Measurements from ENCODE around the gene SORCS2.

SORCS2 gene

DNA sequence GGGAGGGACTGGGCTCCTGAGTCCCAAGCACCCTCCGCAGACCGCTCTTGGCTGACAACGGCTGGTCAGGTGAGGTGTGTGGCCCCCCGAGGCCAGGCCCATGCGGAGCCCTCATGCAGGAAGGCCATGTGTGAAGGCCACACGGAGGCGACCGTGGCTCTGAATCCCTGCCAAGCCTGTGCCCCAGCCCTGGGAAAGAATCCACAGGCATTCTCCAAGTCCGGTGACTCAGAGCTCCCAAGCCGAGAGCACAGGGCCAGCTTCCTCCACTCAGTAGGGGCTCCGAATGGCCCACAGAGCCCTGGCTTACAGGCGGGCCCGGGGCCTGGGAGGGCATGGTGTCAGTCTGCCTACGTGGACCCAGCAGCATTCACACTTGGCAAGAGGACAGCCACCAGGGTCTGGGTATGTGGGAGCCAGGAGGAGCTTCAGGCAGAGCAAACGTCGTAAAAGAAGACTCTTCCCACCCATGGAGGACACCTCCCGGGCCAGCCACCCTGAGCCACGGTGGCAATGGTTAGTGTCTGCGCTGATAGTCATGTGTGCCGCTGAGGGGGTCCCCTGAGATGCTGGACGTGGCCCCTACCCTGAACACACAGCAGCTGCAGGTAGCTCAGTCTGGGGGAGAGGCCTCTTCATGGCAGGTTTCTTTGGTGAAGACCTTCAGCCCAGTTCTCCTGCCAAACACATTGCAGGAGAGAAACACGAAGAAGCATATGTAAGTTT, 136.7 kb downstream of the SORCS2 start:
- no peak for DNase-seq

DNA sequence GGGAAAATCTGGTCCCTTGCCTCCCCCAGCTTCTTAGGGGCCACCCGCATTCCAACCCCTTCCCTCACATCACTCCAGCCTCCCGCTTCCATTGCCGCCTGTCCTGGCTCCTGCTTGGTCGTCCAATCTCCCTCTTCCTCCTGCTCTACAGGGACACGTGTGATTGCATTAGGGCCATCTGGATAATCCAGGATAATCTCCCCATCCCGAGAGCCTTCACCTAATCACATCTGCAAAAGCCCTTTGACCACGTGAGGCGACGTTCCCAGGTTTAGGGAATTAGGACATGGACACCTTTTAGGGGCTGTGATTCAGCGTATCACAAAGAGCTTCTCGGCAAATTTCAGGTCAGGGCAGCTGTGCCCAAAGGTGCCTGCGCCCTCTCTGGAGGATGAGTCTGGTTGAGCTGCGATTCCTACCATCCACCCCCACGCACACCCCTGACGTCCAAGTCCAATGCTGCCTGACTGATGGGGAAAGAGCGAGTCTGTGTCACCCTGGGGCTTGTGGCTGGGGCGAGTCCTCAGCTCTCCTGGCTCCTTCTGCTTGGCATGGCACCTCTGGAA, 137.8 kb downstream of the SORCS2 start:
- peak; percentile 96 for DNase-seq

DNA sequence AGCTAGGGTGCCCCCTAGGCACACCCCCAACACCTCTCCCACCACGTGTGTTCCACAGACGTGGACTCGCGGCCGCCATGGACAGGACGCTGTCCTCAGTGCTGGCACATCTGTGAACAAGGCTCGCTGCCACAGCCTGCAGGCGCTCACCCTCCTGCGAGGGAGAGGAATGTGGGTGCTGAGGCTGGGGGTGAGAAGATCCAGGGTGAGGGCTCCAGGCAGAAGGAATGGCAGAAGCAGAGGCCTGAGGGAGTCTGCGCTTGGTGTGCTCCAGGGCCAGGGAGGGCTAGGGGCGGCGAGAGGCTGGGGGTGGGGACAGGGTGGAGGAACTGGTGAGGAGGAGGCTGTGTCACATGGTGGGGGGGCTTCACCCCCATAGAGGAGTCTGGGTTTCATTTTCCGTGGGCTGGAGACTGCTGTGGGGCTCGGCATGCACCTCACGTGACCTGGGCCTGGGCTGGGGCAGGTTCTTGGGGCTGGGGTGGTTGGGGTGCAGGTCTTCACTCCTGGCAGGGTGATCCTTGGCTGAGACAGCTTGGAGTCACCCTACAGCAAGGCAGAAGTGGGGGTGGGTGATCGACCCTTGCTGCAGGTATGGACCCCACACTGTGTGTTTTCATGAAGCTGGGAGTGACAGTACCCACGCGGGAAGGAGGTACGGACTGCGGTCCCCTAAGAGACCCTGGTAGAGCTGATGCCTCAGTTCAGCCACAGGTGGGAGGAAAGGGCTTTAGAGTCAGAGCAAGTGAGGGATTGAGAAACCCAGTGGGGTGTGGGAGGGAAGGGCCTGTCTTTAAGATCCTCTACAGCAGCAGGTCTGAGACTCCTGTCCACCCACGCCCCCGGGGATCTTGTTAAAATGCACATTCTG, 138.7 kb downstream of the SORCS2 start:
- DNase-seq, result no peak

DNA sequence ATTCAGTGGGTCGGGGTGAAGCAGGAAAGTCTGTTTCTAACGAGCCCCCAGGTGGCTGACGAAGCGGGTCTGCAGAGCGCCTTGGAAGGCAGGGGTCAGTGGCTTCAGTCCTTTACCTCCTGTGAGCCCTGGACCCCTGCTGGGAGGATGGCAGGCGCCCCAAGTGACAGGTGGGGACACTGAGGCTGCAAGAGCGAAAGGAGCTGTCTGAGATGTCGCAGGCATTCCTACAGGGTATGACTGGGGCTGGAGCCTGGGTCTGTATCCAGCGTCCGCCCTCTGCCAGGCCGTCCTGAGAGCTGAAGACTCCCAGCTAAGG, 139.3 kb downstream of the SORCS2 start:
- no peak for DNase-seq

DNA sequence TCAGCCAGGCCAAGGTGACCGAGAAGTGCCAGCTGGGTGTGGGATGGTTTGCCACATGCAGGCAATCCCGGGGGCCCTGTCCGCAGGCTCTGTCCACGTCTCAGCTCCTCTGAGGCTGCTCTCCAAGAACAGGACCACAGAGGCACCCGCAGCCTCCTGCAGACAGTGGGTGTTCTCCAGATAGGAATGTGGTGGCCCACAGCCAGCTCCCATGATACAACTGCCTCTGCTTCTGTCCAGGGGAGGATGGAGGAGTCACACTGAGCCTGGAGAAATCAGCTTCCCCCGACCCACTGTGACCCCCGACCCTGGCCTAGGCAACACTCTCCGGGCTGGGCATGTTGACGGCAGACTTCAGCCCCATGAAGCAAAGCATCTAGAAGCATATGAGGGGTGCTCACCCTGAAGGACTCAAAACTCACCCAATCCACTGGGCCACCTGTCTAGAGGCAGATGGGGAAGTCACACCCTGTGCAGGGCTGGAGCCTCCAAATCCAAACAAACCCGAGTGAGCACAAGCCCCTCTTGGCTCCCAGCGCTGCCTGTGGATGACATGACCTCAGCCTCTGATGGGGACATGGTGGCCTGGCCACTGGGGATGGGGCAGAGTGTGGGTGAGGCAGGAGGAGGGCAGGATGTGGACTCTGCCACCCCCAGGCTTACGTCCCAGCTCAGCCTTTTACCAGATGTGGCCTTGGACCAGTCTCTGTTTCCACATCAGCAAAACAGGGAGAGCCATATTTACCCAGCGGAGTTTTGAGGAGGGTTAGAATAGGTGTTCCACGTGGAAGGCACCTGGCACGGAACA, 140.1 kb downstream of the SORCS2 start:
- DNase-seq, result peak; percentile 44 to 86

DNA sequence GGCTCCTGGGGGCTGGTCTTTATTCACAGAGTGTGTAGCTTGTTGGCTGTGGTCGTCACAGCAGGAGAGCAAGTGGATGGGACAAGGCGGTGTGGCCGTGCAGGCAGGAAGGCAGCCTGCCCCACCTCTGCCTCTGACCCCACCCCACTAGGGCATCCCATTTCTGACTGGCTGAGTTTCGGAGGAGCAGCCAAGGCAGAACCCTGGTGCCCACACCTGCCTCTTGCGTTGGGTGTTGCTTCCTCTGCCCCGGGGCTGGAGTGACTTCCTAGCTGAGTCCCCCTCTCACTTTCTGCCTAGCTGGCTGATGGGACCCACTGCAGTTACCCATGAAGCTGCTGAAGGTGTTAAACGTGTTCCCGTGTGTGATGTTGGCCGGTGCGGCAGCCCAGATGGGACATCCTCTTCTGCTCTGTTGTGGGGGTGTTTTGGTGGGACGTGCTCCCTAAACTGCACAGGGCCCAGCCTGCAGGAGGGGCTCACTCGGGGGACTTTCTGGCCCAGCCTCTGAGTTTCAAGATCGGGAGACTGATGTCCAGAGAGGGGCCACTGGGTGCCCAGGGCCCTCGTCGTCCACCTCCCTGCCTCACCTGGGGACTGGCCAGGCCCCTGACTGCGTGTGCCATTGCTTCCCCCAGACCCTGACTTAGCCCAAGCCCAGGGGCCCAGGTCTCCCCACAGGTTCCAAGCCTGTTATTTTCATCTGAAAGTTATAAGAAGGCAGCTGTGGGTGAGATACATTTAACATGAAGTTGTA, 140.9 kb downstream of the SORCS2 start:
- no peak for DNase-seq

DNA sequence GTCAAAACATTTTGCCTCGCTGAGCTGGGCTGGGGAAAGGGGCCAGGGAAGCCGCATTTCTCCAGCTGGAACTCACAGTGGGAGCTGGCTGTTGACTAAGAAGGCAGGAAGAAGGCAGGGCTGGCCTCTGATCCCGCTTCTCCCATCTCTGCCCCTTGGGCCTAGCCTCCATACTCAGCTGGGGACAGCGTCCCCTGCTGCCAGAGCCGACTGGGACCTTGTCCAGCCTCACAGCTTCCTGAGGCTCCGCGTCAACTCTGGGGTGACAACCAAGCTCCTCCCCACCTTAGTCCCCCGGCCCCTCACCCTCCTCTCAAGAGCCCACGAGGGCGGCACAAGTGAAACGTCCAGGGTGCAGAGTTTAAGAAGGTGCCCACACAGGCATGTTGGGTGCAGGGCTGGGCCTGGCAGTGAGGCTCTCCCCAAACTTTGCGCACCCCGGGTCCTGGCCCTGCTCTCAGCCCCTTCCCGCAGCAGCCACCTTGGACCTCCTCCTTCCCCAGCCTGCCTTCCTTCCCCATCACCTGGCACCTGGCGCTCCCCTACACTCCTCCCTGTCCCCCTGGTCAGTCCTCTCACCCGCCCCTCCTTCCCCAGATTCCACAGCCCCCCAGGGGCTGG, 141.6 kb downstream of the SORCS2 start:
- DNase-seq, result no peak

DNA sequence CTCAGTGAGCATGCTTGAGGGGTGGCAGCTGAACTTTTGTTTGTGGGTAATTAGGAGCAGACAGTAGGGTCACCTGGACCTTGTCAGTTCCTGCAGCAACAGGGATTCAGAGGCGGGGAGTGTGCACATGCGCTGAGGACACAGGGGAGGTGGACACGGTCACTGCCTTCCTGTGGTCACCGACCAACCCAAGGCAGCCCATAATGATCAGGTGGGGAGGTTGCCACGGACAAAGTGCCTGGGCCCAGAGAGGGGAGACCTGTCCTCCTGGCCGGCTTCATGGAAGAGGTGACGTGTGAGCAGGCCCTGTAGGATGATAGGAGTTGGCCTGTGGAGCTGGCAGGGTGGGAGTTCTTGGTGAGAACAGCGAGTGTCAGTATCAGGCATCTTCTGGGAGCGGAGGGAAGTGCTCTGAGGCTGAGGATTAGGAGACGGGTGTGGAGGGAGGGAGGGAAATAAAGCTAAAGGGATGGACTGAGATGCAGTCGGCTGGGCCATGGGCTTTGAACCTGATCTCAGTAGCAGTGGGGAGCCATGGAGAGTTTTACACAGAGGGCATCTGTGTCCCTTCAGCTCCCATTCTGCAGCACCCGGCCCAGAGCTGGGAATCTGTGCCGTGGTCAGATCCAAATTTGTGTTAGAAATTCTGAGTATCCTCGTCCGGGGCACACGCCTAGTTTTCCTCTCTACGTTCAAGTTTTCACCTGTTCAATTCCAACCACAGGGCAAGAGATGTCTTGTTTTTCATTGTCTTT, 142.4 kb downstream of the SORCS2 start:
- peak in 1 of 2 experiments; percentile 52 for DNase-seq

DNA sequence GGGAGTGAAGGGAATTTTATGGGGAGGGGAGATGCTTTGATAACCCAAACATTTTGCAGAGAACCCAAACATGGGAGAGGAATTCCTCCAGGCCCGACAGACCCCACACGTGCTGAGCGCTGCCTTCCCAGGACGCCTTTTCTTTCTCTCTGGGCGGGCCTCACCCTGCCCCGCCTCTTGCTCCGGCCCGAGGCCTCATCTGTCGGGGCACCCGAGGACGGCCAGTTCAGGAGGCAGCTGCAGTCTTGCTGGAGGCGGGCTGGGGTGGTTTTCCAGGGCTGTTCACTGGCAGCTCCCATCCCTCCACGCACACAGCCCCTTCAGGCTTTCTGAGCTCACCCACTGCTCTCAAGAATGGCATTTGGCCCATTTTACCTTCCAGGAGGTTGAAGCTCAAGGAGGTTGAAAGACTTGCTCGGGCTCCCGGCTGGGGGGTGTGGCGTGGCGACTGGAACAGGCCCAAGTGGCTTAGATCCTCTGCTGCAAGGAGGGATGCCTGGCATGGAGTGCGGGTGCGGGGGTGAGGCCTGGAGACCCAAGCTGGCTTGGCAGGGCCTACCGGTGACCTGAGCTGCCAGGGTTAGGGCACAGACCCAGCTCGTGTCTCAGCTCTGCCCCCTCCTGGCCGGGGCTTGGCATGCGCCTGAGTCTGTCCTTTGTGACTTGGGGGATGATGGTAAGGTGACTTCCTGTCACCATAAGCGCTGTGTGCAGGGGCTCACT, 143.2 kb downstream of the SORCS2 start:
- peak; percentile 78 to 89 for DNase-seq

DNA sequence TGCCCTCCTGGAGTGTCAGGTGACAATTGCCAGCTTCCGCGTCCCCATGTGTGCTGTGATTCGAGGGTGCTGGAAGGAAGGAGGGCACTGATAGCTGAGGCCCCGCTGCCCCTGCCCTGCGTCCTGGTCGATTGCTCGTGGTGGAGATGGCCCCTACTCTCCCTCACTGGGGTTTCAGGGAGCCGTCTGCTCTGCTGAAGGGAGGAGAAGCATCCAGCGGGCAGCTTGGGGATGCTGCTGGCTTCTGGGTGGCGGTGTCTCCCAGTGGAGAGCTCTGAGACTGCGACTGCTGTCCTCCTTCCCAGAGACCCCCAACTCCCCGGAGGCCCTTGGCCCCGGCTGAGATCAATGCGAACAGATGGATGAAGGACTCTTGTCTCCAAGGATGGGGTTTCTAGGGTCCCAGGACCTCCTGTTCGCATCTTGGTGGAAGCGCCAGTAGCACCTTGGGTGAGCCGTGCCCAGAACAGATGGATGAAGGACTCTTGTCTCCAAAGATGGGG, 143.8 kb downstream of the SORCS2 start:
- DNase-seq, result peak; percentile 78 to 83

DNA sequence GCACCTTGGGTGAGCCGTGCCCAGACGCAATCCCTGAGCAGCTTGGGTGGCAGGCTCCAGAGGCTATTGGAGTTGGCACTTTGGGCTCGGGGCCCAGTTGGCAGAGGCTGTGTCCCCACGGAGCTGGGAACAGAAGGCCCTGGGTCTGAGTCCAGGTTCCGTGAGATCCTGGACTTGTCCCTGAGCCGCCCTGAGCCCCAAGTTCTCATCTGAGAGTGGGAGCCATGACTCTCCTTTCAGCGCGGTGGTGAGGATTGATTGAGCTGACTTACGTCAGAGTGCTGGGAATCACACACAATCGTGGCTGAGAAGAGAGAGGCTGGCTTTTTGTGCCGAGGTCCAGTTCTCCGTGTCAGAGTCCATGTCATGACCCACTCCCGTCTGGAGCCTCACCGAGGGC, 144.4 kb downstream of the SORCS2 start:
- peak in 1 of 2 experiments; percentile 62 for DNase-seq

DNA sequence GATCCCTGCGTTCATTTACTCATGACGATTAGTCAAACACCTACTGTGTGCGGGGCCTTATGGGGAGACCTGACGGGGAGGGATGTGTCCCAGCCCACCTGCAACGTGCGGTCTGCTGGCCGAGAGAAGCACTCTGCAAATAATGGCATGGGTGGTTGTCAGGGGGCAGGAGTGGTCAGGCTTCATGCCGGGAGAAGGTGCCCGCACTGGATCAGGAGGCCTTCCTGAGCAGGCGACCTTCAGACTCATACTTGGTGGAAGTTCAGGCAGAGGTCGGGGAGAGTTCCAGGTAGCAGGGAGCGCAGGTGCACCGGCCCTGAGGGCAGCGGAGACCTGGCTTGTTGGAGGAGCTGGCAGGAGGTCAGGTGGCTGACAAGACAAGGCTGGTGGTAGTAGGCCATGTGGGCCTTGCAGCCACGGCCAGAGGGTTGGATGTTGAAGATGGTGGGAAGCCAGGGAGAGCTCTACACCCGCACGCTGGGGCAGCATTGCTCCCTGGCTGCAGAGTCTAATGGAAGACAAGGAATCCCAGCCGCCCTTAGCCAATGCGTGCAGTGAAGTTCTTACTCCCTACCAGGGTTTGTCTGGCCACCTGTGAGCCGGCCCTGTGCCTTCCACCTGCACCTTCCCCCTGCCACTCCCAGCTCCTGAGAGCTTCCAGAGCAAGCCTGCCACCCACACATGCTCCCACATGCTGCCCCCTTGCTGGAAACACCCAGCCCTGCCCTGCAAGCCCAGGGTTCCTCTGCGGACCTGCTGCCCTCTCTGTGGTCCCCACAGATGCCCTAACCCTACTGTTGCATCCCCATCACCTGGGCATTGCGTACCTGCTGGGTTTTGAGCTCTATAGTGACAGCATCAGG, 145.1 kb downstream of the SORCS2 start:
- DNase-seq, result no peak

DNA sequence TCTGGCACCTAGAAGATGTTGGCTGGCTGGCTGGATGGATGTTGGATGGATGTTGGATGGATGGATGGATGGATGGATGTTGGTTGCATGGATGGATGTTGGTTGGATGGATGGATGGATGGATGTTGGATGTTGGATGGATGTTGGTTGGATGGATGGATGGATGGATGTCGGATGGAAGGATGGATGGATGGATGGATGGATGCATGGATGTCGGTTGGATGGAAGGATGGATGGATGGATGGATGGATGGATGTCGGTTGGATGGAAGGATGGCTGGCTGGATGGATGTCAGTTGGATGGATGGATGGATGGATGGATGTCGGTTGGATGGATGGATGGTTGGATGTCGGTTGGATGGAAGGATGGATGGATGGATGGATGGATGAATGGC, 145.7 kb downstream of the SORCS2 start:
- no peak for DNase-seq

DNA sequence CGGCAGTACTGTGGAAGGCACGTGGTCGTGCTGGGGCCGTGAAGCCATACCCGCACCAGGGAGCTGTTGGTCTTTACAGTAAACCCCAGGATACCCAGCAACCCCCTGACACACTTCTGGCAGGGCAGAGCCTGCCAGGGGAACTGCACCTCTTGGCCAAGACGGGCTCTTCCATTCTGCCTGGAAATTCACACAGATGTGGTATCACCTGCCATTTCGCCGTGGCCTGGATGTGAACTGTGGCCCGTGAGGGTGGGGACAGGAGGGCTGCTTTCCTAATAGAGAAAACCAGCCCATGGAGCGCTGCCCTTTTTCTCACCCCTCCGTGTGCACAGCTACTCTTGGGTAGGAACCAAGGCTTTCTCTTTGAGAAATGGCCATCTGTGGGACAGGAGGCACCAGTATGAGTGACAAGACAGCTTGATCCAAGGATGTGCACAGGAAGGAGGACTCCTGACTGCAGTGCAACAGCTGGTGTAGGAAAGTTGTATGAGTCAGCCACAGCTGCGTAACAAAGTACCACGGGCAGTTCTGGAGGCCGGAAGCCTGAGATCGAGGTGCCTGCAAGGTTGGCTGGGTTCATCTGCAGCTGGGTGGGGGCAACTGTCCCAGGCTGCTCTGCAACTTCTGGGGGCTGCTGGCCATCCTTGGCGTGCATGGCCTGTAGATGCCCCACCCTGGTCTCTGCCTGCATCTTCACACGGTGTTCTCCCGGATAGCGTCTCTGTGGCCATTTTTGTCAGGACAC, 146.7 kb downstream of the SORCS2 start:
- DNase-seq, result no peak

DNA sequence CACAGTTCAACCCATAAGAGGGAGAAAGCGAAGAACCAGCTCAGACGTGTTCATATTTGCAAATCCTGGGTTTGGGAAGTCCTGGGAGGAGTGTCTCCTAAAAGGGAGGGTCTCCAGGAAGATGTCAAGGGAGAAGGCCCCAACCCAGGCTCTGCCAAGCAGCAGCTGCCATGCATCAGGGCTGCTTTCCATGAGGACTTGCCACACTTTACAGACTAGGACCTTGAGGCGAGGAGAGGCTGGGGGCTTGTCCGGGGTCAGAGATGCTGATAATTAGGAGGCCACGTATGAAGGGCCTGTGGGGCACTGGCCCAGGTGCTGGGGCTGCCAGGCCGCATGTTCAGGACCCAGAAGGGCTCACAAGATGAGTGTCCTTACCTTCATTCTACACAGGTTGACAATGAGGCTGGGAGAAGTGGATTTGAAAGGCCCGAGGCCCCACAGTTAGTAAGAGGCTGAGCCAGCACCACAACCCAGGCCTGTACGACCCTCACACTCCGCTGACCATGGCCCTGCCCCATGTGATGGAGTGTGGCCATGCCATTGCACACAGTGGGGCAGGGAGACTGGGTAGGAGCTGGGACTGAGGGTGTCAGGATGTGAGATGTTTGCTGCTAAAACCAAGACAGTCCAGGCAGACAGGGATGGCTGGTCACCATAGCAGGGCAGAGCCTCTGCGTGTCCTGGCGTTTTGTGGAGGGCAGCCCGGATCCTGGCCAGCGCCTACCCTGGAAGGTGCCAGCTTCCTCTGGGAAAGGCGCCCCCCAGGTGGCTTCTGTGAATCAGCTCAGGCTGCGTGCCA, 147.6 kb downstream of the SORCS2 start:
- no peak for DNase-seq

DNA sequence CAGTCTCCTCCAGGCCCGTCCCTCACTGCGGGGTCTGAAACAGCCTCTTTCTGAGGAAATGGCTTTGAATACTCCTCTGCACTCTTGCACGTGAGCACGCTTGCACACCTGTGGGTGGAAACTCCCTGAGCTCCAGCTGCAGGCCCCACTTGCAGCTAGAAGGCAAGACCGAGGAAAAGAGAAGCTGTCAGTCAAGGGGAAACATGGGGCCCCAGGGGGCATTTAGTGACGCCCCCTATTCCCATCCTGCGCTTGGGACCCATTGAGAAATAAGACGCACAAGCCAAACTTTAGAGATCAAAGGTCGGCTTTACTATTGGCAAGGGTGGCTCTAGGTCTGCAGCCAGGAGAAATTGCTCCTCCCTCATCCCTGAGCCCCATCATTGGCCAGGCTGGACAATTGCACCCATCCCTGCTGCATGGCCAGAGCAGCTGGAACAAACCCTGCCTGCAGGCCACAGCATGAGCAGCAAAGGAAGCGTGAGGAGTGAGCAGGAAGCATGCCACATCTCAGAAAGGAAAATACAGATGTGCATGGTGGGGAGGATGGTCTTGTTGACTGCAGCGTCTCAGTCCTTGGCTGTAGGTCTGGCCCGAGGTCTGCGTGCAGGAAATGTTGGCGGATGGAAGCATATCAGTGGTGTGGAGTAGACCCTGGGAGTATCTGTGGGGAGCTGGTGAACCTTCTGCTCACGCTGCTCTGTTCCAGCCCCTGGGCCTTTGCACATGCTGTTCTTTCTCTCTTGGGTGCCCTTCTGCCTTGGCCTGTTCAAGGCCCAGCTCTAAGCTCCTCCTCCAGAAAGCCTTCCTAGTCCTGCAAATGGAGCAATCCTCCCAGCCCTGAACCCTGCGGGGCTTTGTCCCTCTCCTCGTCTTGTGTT, 148.5 kb downstream of the SORCS2 start:
- no peak for DNase-seq

Data from NCI-H524 (cell line).